LoVo (cell line): Measurements from ENCODE around the gene MARK3.
"Not testable (repeated sequence)": the region's sequence is repeated elsewhere in the genome, so short reads cannot be mapped to it uniquely, and the experiment has no call there.

Experiments
- DNase-seq: peaks from one replicate; pipeline ENCODE4 v3.0.0-alpha.2; 2016; ENCODE audit warnings: low spot score

MARK3 gene

GRCh38 chr14:103385152-103385928, at the start of gene MARK3:
Gene MARK3, plus strand, starts transcription at chr14:103385415. Its CDS starts 615 bp downstream, at chr14:103386030.
- DNase-seq, result peak; percentile 95

DNA sequence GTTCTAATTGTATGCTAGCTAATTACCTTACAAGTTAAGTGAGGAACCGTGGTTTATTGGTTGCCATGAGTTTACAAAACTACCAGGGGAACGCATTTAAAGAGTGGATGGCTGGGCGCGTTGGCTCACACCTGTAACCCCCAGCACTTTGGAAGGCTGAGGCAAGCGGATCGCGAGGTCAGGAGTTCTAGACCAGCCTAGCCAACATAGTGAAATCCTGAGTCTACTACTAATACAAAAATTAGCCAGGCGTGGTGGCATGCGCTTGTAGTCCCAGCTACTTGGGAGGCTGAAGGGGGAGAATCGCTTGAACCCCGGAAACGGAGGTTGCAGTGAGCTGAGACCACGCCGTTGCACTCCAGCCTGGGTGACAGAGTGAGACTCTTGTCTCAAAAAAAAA, 49.0 kb upstream of the MARK3 start:
- DNase-seq, result no peak

- DNase-seq, result no peak
Measured at GRCh38 chr14:103337794-103338193, 47.4 kb upstream of the MARK3 start.

DNA sequence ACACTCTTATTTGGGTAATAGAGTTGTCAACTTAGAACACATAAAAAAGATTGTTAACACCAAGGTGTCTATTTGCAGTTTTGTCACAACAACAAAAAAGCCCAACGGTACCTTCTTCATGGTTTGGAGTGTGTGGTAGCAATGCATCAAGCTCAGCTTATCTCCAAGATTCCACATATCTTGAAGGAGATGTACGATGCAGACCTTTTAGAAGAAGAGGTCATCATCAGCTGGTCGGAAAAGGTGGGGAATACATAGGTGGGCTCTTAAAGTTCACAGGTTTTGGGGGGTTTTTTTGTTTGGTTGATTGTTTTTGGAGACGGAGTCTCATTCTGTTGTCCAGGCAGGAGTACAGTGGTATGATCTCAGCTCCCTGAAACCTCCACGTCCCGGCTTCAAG, 45.7 kb upstream of the MARK3 start:
- DNase-seq, result no peak

DNA sequence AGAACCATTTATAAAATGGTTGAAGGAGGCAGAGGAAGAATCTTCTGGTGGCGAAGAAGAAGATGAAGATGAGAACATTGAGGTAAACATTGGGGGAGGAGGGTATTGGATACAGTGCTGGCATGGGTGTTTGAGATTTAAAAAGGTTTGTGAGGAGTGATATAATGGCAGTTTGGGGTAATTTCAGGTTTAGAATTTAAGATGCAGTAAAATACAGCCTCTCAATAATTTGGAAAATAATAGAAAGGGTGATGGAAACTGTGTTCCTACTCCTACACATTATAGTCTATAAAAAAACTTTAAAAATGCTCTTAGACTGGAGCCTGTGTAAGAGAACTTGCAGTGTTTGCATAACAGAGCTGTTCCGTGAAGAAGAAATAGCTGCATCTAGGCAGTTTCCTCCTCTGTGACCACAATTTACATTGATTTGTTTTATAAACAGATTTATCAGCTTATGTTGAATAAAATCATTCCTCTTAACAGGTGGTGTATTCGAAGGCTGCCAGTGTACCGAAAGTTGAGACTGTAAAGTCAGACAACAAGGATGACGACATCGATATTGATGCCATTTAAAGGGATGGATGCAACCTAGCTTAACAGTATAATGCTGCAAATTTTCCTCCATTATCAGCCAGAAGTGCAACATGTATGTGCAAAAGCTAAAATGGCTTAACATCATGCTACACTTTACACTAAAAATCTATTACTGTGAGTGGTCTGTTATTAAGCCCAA, 44.6 kb upstream of the MARK3 start:
- DNase-seq, result no peak

DNA sequence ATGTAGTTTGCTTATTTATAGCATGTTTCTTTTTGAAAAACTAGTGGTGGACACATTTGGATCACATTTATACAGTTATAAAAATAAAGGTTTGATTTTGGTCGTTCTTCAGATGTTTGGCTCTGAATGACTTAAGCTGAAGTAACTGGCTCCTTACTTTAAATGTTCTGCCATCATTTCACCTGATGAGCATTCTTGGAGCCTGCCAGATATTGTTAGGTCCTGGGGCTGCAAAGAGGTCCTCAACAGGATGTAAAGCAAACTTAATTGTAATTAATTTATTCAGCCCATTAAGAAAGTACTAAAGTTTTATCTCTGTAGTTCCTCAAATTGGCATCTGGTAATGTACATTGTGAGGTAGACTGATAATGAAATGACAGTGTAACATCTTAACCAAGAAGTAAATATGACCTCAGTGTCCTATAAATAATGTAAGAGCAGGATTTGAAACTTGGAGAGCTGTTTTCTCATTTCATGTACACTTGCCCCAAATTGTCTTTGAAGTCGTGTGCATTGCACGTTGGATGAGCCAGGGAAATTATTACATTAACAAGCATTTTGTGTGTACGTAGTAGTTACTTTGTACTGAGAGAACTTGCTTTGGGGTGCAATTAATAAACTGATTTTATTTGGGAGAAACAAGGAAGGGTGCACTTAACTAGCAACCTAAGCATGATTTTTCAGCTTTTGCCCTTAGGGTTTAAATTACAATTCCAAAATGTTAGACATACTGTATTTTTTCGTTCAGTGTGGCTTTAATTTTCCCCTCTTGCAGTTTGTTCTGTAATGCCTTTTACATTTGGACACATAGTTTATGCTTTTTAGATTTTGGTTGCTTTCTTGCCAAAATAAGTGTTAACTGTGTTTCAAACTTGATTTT, 43.7 kb upstream of the MARK3 start:
- DNase-seq, result no peak

- no peak for DNase-seq
Measured at GRCh38 chr14:103343164-103343879, 41.9 kb upstream of the MARK3 start.

DNA sequence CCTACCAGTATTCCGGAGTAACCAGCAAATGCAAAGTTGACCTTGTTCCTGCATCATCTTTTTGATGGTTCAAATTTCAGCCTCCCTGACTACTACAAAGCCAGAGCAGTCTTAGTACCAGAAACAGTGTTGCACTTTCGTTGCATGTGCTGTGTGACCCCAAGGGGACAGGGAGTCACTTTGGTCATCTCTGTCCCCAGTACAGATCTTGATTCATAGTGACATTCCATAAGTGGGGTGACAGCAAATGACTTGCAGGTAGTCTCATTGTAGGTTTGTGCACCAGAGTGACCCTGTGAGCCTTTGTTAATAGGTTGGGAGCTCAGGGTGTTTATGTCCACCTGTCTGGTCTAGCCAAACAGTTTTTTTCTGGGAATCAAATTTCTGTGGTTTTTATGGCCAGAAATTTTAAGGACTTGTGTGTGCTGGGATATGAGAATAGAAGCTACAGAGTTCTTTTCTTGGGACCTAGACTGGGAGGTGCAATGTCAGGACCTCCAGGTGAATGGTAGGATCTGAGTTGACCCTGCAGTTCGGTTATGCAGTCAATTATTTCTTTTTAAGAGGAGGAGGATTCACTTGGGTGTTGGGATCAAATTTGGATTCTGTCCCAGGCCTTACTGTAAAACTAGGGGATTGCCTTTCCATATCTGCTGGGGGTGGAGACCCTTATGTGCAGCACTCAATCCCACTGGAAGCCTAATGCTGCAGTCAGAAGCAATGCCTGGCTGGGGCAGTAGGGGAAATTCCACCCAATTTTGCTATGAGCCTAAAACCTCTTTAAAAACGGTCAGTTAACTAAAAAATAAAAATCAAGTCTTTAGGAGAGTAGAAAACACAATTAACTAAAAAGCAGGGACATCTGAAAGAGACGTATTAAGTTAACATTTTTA, 41.1 kb upstream of the MARK3 start:
- no peak for DNase-seq

DNA sequence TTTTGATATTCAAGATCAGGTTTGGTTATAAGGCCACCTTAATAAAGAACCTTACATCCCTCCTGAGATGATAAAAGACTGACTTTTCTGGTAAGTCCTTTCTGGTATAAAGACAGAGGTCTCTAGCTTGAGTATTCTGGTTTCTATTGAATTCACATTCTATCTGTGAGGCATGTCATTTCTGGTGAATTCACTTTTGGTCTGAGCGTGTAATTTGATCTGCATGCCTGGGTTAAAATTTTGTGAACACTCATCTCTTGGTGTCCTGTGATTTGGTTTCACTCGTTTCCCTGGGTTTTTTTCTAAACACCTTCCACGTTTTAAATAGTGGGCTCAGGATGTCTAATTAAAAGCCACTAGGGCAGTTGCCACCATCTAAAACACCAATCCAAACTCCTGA, 38.9 kb upstream of the MARK3 start:
- DNase-seq, result no peak

- no peak for DNase-seq
Measured at GRCh38 chr14:103347091-103347815, 38.0 kb upstream of the MARK3 start.

- no peak for DNase-seq
Measured at GRCh38 chr14:103348154-103348553, 37.1 kb upstream of the MARK3 start.

DNA sequence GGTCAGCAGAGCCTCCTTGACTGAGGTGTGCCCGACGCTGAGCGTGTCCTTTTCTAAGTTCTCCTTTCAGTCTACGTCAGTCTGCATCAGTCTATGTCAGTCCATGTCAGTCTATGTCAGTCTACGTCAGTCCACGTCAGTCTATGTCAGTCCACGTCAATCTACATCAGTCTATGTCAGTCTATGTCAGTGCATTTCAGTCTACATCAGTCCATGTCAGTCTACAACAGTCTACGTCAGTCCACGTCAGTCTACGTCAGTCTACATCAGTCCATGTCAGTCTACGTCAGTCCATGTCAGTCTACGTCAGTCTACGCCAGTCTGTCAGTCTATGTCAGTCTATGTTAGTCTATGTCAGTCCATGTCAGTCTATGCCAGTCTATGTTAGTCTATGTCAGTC, 35.2 kb upstream of the MARK3 start:
- no peak for DNase-seq

GRCh38 chr14:103353362-103353761, 31.9 kb upstream of the MARK3 start:
- DNase-seq, result no peak

- no peak for DNase-seq
Measured at GRCh38 chr14:103354141-103354540, 31.1 kb upstream of the MARK3 start.

DNA sequence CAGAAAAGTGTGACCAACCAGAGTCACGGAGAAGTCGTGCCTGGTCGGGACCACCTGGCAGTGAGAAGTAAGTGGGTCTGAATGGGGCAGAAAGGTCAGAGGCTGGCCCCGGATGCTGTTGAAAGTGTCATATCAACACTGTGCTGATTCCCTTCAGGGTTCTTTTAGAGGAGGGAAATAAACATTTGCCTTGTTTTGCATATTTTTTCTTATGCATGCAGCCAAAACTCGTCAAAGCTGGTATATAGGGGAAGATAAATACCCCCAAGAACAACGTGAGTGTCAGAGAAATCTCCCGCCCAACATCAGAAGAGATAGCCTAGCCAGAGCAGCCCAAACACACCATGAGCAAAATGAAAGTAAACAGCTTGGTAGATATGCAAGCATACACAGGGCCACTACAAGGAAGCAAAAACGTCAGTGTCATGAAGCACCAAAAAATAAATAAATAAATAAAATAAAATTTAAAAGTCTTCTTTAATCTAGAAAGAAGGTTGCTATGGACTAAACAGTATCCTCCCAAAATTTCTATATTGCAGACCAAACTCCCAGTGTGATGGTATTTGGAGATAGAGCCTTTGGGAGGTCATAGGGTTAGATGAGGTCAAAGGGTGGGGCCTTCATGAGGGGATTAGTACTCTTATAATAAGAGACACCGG, 29.1 kb upstream of the MARK3 start:
- no peak for DNase-seq

DNA sequence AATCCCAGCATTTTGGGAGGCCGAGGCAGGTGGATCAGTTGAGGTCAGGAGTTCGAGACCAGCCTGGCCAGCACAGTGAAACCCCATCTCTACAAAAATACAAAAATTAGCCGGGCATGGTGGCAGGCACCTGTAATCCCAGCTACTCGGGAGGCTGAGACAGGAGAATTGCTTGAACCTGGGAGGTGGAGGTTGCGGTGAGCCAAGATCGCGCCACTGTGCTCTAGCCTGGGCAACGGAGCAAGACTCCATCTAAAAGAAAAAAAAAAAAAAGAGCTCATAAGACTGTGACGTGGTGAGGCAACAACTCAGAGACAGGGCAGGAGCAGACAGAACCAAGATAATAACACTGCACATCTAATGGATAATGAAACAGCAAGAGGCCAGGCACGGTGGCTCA, 27.7 kb upstream of the MARK3 start:
- not testable (repeated sequence) for DNase-seq

DNA sequence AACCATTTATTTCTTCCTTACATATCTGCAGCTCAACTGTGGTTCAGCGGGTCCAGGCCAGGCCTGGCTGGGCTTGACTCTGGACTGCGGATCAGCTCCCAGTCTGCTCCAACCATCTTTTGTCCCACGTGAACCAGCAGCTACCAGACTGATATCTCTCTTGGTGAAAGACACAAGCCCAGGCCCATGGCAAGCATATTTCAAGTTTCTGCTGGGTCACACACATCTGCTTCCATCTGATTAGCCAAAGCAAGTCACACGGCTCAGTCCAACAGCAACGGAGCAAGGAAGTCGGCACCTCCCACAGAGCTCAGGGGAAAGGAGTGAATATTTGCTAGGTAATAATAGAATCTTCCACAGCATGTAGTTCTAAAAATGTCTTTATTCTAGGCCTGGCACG, 24.7 kb upstream of the MARK3 start:
- no peak for DNase-seq

DNA sequence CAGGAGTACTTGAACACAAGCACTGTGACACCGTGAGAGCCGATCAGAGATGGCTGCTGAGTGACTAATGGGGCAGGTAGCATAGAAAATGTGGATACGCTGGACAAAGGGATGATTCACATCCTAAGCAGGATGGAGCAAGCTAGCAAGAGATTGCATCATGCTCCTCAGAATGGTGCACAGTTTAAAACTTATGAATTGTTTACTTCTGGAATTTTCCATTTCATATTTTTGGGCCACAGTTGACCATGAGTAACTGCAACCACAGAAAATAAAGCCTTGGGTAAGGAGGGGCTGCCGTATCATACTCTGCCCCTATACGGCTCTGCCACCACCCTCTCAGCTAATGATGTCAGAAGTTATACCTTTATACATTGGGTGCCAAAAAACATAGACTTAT, 23.3 kb upstream of the MARK3 start:
- DNase-seq, result peak; percentile 76

DNA sequence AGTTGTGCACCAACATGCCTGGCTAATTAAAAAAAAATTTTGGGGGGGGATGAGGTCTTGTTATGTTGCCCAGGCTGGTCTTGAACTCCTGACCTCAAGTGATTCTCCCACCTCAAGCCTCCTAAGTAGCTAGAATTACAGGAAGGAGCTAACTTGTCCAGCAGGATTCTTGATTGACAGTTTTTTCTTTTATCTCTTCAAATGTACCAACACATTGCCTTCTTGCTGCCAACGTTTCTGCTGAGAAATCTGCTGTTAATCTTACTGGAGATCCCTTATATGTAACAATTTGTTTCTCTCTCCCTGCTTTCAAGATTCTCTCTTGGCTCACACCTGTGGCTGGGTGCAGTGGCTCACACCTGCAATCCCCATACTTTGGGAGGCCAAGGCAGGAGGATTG, 22.4 kb upstream of the MARK3 start:
- no peak for DNase-seq

DNA sequence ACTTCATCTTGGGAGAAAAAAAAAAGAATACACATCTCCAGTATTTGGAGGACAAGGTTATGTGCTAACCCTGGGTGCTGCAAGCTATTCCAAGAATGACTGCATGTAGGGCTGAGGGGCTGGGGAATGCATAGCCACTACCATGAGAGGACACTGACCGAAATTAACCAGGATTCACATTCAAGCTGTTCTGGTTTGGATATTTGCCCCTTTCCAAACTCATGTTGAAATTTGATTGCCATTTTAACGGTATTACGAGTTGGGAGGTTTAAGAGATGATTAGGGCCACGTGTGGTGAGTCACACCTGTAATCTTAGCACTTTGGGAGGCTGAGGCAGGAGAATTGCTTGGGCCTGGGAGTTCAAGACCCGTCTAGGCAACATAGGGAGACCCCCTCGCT, 18.5 kb upstream of the MARK3 start:
- no peak for DNase-seq
